Naive thymus-derived CD8-positive, alpha-beta T cell (primary cell): Measurements from ENCODE around the gene USP24. TPM values are rescaled to one million over a fixed set of nuclear protein-coding genes. Genes with fewer than 3 reads are reported as not detected.

ENCODE experiments used
- ATAC-seq, 2 donors: fragments of 150-1000 bp; cut with Tn5 transposase in 1 of 2; sonication (Bioruptor Pico), chemical (Tn5 transposase) in 1 of 2; 1 replicate in 1 of 2; 2 replicates in 1 of 2; pipeline ENCODE4 v1.10.0; 2021; ENCODE audit warnings: mild to moderate bottlenecking in 2 of 2, moderate library complexity in 2 of 2
- POLR2A ChIA-PET: fragments of 350-600 bp; sonication (Branson Sonifier 250); formaldehyde crosslinking; loops from one replicate; lab custom pipeline; 2021; ENCODE audit warnings: antibody characterized with exemption; lab: Charles Lee
- DNase-seq, 10 donors: peaks; one replicate each; pipeline versions ENCODE4 v3.0.0 to v3.0.0-alpha.2; 2020 to 2022
- H3K27ac Mint-ChIP-seq, 10 donors: one replicate each; pipeline ENCODE4 v1.8.0; 2020 to 2022; ENCODE audit warnings: mild to moderate bottlenecking in 10 of 10, mixed read lengths in 10 of 10, moderate library complexity in 4 of 10, inconsistent platforms in 1 of 10
- H3K27me3 Mint-ChIP-seq, 5 donors: one replicate each; pipeline ENCODE4 v1.8.0; 2021 to 2022; ENCODE audit warnings: mixed read lengths in 5 of 5
- H3K36me3 Mint-ChIP-seq, 3 donors: one replicate each; pipeline ENCODE4 v1.8.0; 2020 to 2022; ENCODE audit warnings: mixed read lengths in 3 of 3, mild to moderate bottlenecking in 2 of 3, inconsistent platforms in 1 of 3
- H3K4me1 Mint-ChIP-seq, 4 donors: one replicate each; pipeline ENCODE4 v1.8.0; 2021 to 2022; ENCODE audit warnings: mixed read lengths in 4 of 4
- H3K4me3 Mint-ChIP-seq, 10 donors: one replicate each; pipeline ENCODE4 v1.8.0; 2020 to 2022; ENCODE audit warnings: mild to moderate bottlenecking in 10 of 10, mixed read lengths in 10 of 10, moderate library complexity in 6 of 10, inconsistent platforms in 1 of 10
- H3K9me3 Mint-ChIP-seq, 9 donors: one replicate each; pipeline ENCODE4 v1.8.0; 2020 to 2022; ENCODE audit warnings: mixed read lengths in 9 of 9, mild to moderate bottlenecking in 3 of 9, inconsistent platforms in 1 of 9, moderate library complexity in 1 of 9
- polyA plus RNA-seq, 3 donors: library from polyadenylated mRNA; unstranded; fragments of 300-500 nt; fragmentation: Illumina TruSeq; gene quantifications; one replicate each; pipeline ENCODE4 v1.2.3, GENCODE V29; 2021
- total RNA-seq, 8 experiments: library from RNA in 2 of 8; stranded (reverse) in 2 of 8; gene quantifications; one replicate each; pipeline ENCODE4 v1.2.3 and lab custom pipeline; 2021 to 2026

USP24 gene
- total and polyA plus RNA-seq, 5 experiments from 2014 or later = 5.5 to 81.1 (median 8.4) TPM

- Mint-ChIP-seq H3K27me3 (no peaks in the 10 kb centered on the region), H3K4me3 (no peak overlapping the region), H3K36me3 (peaks cover 0 to 86% (median 18%) of the 10 kb centered on the region in 3 donors), H3K4me1 (peaks cover 1 to 28% (median 20%) of the 10 kb centered on the region in 4 donors), H3K9me3 (no peaks in the 10 kb centered on the region), H3K27ac (peak overlapping the region in 5 of 10 donors; percentile 32 to 57 (median 41))
- no peak for DNase-seq
- no peak for ATAC-seq
- POLR2A ChIA-PET = no interaction called here
These were observed 46.0 kb downstream of the USP24 start for GRCh38 chr1:55169126-55169525.

- DNase-seq (no peak), ATAC-seq (no peak)
- H3K4me1 Mint-ChIP-seq = peaks cover 1 to 26% (median 18%) of the 10 kb centered on the region in 4 donors
- no peaks in the 10 kb centered on the region for H3K9me3 Mint-ChIP-seq
- H3K36me3 Mint-ChIP-seq = peaks cover 0 to 83% (median 18%) of the 10 kb centered on the region in 3 donors
- POLR2A ChIA-PET = no interaction called here
- no peak overlapping the region for H3K4me3 Mint-ChIP-seq
- H3K27me3 Mint-ChIP-seq = no peaks in the 10 kb centered on the region
- H3K27ac Mint-ChIP-seq = peak overlapping the region in 2 of 10 donors; percentile 32 to 39
These were observed 46.8 kb downstream of the USP24 start for GRCh38 chr1:55168353-55168752.

GRCh38 chr1:55167224-55167871 lies 47.8 kb downstream of the USP24 start:
- no peak overlapping the region for H3K4me3 Mint-ChIP-seq

GRCh38 chr1:55164906-55165305 lies 50.3 kb downstream of the USP24 start:
- no peak for DNase-seq
- Mint-ChIP-seq H3K27ac (peak overlapping the region in 4 of 10 donors; percentile 3 to 26 (median 14)), H3K9me3 (no peaks in the 10 kb centered on the region), H3K4me1 (peaks cover 1 to 17% (median 12%) of the 10 kb centered on the region in 4 donors), H3K4me3 (no peak overlapping the region), H3K36me3 (peaks cover 0 to 78% (median 6%) of the 10 kb centered on the region in 3 donors), H3K27me3 (no peaks in the 10 kb centered on the region)
- ATAC-seq = peak in 1 of 2 donors; percentile 32
- POLR2A ChIA-PET = no interaction called here

More at GRCh38 chr1:55167224-55167871, 47.8 kb downstream of the USP24 start:
- Mint-ChIP-seq H3K9me3 (no peaks in the 10 kb centered on the region), H3K36me3 (peaks cover 0 to 85% (median 15%) of the 10 kb centered on the region in 3 donors), H3K27ac (peak overlapping the region in 7 of 10 donors; percentile 11 to 81 (median 42)), H3K27me3 (no peaks in the 10 kb centered on the region), H3K4me1 (peaks cover 1 to 26% (median 18%) of the 10 kb centered on the region in 4 donors)
- no peak for ATAC-seq
- POLR2A ChIA-PET = no interaction called here
- DNase-seq = no peak

- no peaks in the 10 kb centered on the region for H3K9me3 Mint-ChIP-seq
- H3K27me3 Mint-ChIP-seq = no peaks in the 10 kb centered on the region
- DNase-seq = no peak
- no peak overlapping the region for H3K4me3 Mint-ChIP-seq
- H3K4me1 Mint-ChIP-seq = peaks cover 2 to 7% (median 6%) of the 10 kb centered on the region in 4 donors
- peaks cover 7 to 77% (median 31%) of the 10 kb centered on the region in 3 donors for H3K36me3 Mint-ChIP-seq
- POLR2A ChIA-PET = no interaction called here
- ATAC-seq = no peak
- no peak overlapping the region for H3K27ac Mint-ChIP-seq
These were observed 55.6 kb downstream of the USP24 start for GRCh38 chr1:55159571-55159970.

GRCh38 chr1:55156608-55157007 lies 58.6 kb downstream of the USP24 start:
- no peak for ATAC-seq
- Mint-ChIP-seq H3K36me3 (peaks cover 7 to 77% (median 40%) of the 10 kb centered on the region in 3 donors), H3K9me3 (no peaks in the 10 kb centered on the region), H3K4me3 (no peak overlapping the region), H3K4me1 (peaks cover 8 to 23% (median 21%) of the 10 kb centered on the region in 4 donors), H3K27me3 (no peaks in the 10 kb centered on the region), H3K27ac (peak overlapping the region in 7 of 10 donors; percentile 3 to 81 (median 67))
- POLR2A ChIA-PET = no interaction called here
- no peak for DNase-seq

GRCh38 chr1:55156093-55156492 lies 59.1 kb downstream of the USP24 start:
- no peak overlapping the region for H3K4me3 Mint-ChIP-seq
- no peaks in the 10 kb centered on the region for H3K27me3 Mint-ChIP-seq
- H3K4me1 Mint-ChIP-seq = peaks cover 13 to 28% (median 26%) of the 10 kb centered on the region in 4 donors
- POLR2A ChIA-PET = no interaction called here
- peaks cover 7 to 74% (median 40%) of the 10 kb centered on the region in 3 donors for H3K36me3 Mint-ChIP-seq
- no peak for ATAC-seq
- peak overlapping the region in 8 of 10 donors; percentile 1 to 70 (median 66) for H3K27ac Mint-ChIP-seq
- H3K9me3 Mint-ChIP-seq = no peaks in the 10 kb centered on the region
- no peak for DNase-seq

- POLR2A ChIA-PET = no interaction called here
- Mint-ChIP-seq H3K27me3 (no peaks in the 10 kb centered on the region), H3K4me1 (peaks cover 15 to 33% (median 31%) of the 10 kb centered on the region in 4 donors), H3K27ac (peak overlapping the region in 8 of 10 donors; percentile 37 to 70 (median 66)), H3K36me3 (peaks cover 7 to 69% (median 40%) of the 10 kb centered on the region in 3 donors), H3K4me3 (peak overlapping the region in 1 of 10 donors; percentile 34), H3K9me3 (no peaks in the 10 kb centered on the region)
- DNase-seq (no peak), ATAC-seq (no peak)
These were observed 59.6 kb downstream of the USP24 start for GRCh38 chr1:55155522-55155921.

GRCh38 chr1:55154616-55155015 lies 60.5 kb downstream of the USP24 start:
- POLR2A ChIA-PET = interaction anchor here (1.2 kb wide), 1 partner anchor 61 kb away, joined by 8 read pairs; the partner anchor contains the start of gene USP24
- Mint-ChIP-seq H3K36me3 (peaks cover 7 to 62% (median 40%) of the 10 kb centered on the region in 3 donors), H3K4me1 (peaks cover 15 to 34% (median 33%) of the 10 kb centered on the region in 4 donors), H3K4me3 (no peak overlapping the region), H3K27ac (peak overlapping the region in 5 of 10 donors; percentile 6 to 69 (median 33)), H3K27me3 (no peaks in the 10 kb centered on the region), H3K9me3 (no peaks in the 10 kb centered on the region)
- DNase-seq (no peak), ATAC-seq (no peak)

- H3K36me3 Mint-ChIP-seq = peaks cover 7 to 55% (median 31%) of the 10 kb centered on the region in 3 donors
- POLR2A ChIA-PET = no interaction called here
These were observed 62.1 kb downstream of the USP24 start for GRCh38 chr1:55153031-55153430.

GRCh38 chr1:55150880-55151588 lies 64.1 kb downstream of the USP24 start:
- POLR2A ChIA-PET = interaction anchor here (0.5 kb wide), 1 partner anchor 61 kb away, joined by 3 read pairs; no protein-coding TSS in a partner anchor
- Mint-ChIP-seq H3K27ac (peak overlapping the region; percentile 89 to 96 (median 94)), H3K4me1 (peaks cover 13 to 35% (median 33%) of the 10 kb centered on the region in 4 donors), H3K4me3 (peak overlapping the region; percentile 45 to 82 (median 72)), H3K27me3 (no peaks in the 10 kb centered on the region), H3K9me3 (no peaks in the 10 kb centered on the region), H3K36me3 (peaks cover 5 to 59% (median 24%) of the 10 kb centered on the region in 3 donors)
- peak; percentile 85 to 92 for ATAC-seq
- DNase-seq = peak in 3 of 10 donors; percentile 33 to 44 (median 41)

More at GRCh38 chr1:55153031-55153430, 62.1 kb downstream of the USP24 start:
- Mint-ChIP-seq H3K9me3 (no peaks in the 10 kb centered on the region), H3K27ac (peak overlapping the region; percentile 6 to 96 (median 68)), H3K4me3 (no peak overlapping the region), H3K4me1 (peaks cover 15 to 35% (median 33%) of the 10 kb centered on the region in 4 donors), H3K27me3 (no peaks in the 10 kb centered on the region)
- DNase-seq (no peak), ATAC-seq (no peak)

- ATAC-seq (no peak), DNase-seq (no peak)
- Mint-ChIP-seq H3K36me3 (peaks cover 0 to 59% (median 23%) of the 10 kb centered on the region in 3 donors), H3K4me3 (no peak overlapping the region), H3K4me1 (peaks cover 11 to 34% (median 27%) of the 10 kb centered on the region in 4 donors), H3K27me3 (no peaks in the 10 kb centered on the region), H3K9me3 (no peaks in the 10 kb centered on the region), H3K27ac (peak overlapping the region in 3 of 10 donors; percentile 16 to 75 (median 51))
- POLR2A ChIA-PET = interaction anchor here (1.5 kb wide), 1 partner anchor 65 kb away, joined by 5 read pairs; no protein-coding TSS in a partner anchor
These were observed 66.5 kb downstream of the USP24 start for GRCh38 chr1:55148676-55149075.
